Loucy (cell line): ENCODE results near the gene PLIN5.

Experiments used
- H2AFZ ChIP-seq: fragments of 200-600 bp; sonication (generic); 2 replicates; pipeline ENCODE4 v1.6.0; 2016; ENCODE audit warnings: antibody characterized with exemption, mild to moderate bottlenecking, low read length, moderate library complexity
- H3F3A ChIP-seq: fragments of 200-600 bp; 2 replicates; pipeline ENCODE4 v1.6.0; 2016; ENCODE audit warnings: antibody characterized with exemption, low read depth, mild to moderate bottlenecking
- H3K27me3 ChIP-seq: fragments of 200-600 bp; sonication (generic); 2 replicates; pipeline ENCODE4 v1.6.1; 2014; ENCODE audit warnings: low read length, mild to moderate bottlenecking; ENCODE audit not compliant: insufficient read depth, poor library complexity, severe bottlenecking
- H3K36me3 ChIP-seq: fragments of 200-600 bp; sonication (generic); 2 replicates; pipeline ENCODE4 v1.6.1; 2016; ENCODE audit warnings: low read length; ENCODE audit not compliant: insufficient read depth
- H3K4me1 ChIP-seq: fragments of 200-600 bp; sonication (generic); 2 replicates; pipeline ENCODE4 v1.5.1; 2014; ENCODE audit warnings: low read length, mild to moderate bottlenecking; ENCODE audit not compliant: insufficient read depth, poor library complexity, severe bottlenecking
- H3K4me2 ChIP-seq: fragments of 200-600 bp; sonication (generic); 2 replicates; pipeline ENCODE4 v1.6.0; 2014; ENCODE audit warnings: antibody characterized with exemption, low read length, low read depth, mild to moderate bottlenecking; ENCODE audit not compliant: poor library complexity, severe bottlenecking
- H3K4me3 ChIP-seq: fragments of 200-600 bp; sonication (generic); 2 replicates; pipeline ENCODE4 v1.5.1; 2014; ENCODE audit warnings: low read length, mild to moderate bottlenecking, mixed read lengths; ENCODE audit not compliant: poor library complexity, severe bottlenecking
- H3K79me2 ChIP-seq: fragments of 200-600 bp; sonication (generic); 2 replicates; pipeline ENCODE4 v1.6.1; 2014; ENCODE audit warnings: low read length; ENCODE audit not compliant: insufficient read depth
- H3K9ac ChIP-seq: fragments of 200-600 bp; sonication (generic); 2 replicates; pipeline ENCODE4 v1.6.0; 2014; ENCODE audit warnings: mild to moderate bottlenecking, low read depth, low read length, moderate library complexity; ENCODE audit not compliant: poor library complexity, severe bottlenecking
- H3K9me2 ChIP-seq: fragments of 200-600 bp; sonication (generic); replicated peaks from 2 replicates; pipeline ENCODE4 v1.6.1; 2016; ENCODE audit warnings: low read depth, low read length, mixed read lengths
- H3K9me3 ChIP-seq: fragments of 200-600 bp; sonication (generic); 2 replicates; pipeline ENCODE4 v1.6.1; 2014; ENCODE audit warnings: mild to moderate bottlenecking, antibody characterized with exemption, low read length, low read depth; ENCODE audit not compliant: insufficient read depth
- H4K20me1 ChIP-seq: fragments of 200-600 bp; sonication (generic); 2 replicates; pipeline ENCODE4 v1.6.0; 2014; ENCODE audit warnings: antibody characterized with exemption, low read length, mild to moderate bottlenecking; ENCODE audit not compliant: insufficient read depth, poor library complexity, severe bottlenecking
- CTCF ChIP-seq: fragments of 200-600 bp; sonication (generic); conservative IDR thresholded peaks from 2 replicates; pipeline ENCODE4 v1.5.1; 2014; ENCODE audit warnings: mild to moderate bottlenecking, antibody characterized with exemption, low read length
- EZH2phosphoT487 ChIP-seq: fragments of 200-600 bp; IDR thresholded peaks from 2 replicates; pipeline ENCODE4 v1.6.1; 2018; ENCODE audit warnings: antibody characterized with exemption, mild to moderate bottlenecking, moderate library complexity, borderline replicate concordance

Gene PLIN5

GRCh38 chr19:4500841-4501591, 34.0 kb downstream of the PLIN5 start:
- Histone ChIP-seq H3K4me2 (no peak overlapping the region), H3K9me2 (no peaks in the 10 kb centered on the region), H3K36me3 (peaks cover 31% of the 10 kb centered on the region; the same call in 1 of the 2 replicates), H2AFZ (no peak overlapping the region), H4K20me1 (no peaks in the 10 kb centered on the region), H3K27me3 (no peaks in the 10 kb centered on the region), H3K79me2 (no peaks in the 10 kb centered on the region), H3F3A (no peaks in the 10 kb centered on the region), H3K9ac (no peak overlapping the region), H3K9me3 (no peaks in the 10 kb centered on the region), H3K4me3 (no peak overlapping the region), H3K4me1 (no peaks in the 10 kb centered on the region)
- TF ChIP-seq CTCF (no peak), EZH2phosphoT487 (no peak)

- Histone ChIP-seq H2AFZ (no peak overlapping the region), H3K4me2 (no peak overlapping the region), H4K20me1 (no peaks in the 10 kb centered on the region), H3K9me3 (no peaks in the 10 kb centered on the region), H3K9ac (no peak overlapping the region), H3K27me3 (no peaks in the 10 kb centered on the region), H3K9me2 (no peaks in the 10 kb centered on the region), H3K36me3 (peaks cover 37% of the 10 kb centered on the region; the same call in 1 of the 2 replicates), H3K4me3 (no peak overlapping the region), H3K4me1 (no peaks in the 10 kb centered on the region), H3K79me2 (no peaks in the 10 kb centered on the region), H3F3A (no peaks in the 10 kb centered on the region)
- TF ChIP-seq CTCF (no peak), EZH2phosphoT487 (no peak)
Measured at GRCh38 chr19:4499855-4500254, 35.2 kb downstream of the PLIN5 start.

GRCh38 chr19:4499318-4499717, 35.7 kb downstream of the PLIN5 start:
- Histone ChIP-seq H3K4me3 (no peak overlapping the region), H3K36me3 (peaks cover 37% of the 10 kb centered on the region; the same call in 1 of the 2 replicates), H3K9ac (no peak overlapping the region), H3K79me2 (no peaks in the 10 kb centered on the region), H3K9me2 (no peaks in the 10 kb centered on the region), H3K27me3 (no peaks in the 10 kb centered on the region), H3K4me2 (no peak overlapping the region), H2AFZ (no peak overlapping the region), H3K9me3 (no peaks in the 10 kb centered on the region), H3F3A (no peaks in the 10 kb centered on the region), H3K4me1 (no peaks in the 10 kb centered on the region), H4K20me1 (no peaks in the 10 kb centered on the region)
- TF ChIP-seq CTCF (no peak), EZH2phosphoT487 (no peak)
